Heart left ventricle (tissue), 16 donors: ENCODE data around the gene CHST11. TPM values are rescaled to one million over a fixed set of nuclear protein-coding genes. Genes with fewer than 3 reads are reported as not detected.
A peak's percentile ranks its signal among the peaks of the same experiment; 100 is the strongest.

Experiments
- ATAC-seq, 4 donors: fragments of 200-7000 bp; cut with Tn5 transposase; one replicate each; pipeline ENCODE4 v1.9.1; 2020 to 2022; ENCODE audit warnings: moderate library complexity in 4 of 4, mild to moderate bottlenecking in 3 of 4, moderate number of reproducible peaks in 1 of 4
- DNase-seq, 5 donors: peaks; one replicate each; pipeline ENCODE4 v3.0.0-alpha.2; 2020
- H3K27ac ChIP-seq, 12 donors: fragments of 200-600 bp; sonication (generic) in 4 of 12; one replicate each; pipeline versions ENCODE4 v1.5.0 to v1.8.0; 2016 to 2022; ENCODE audit warnings: mild to moderate bottlenecking in 2 of 12
- H3K27me3 ChIP-seq, 9 donors: fragments of 200-600 bp; sonication (generic) in 2 of 9; one replicate each; pipeline versions ENCODE4 v1.5.1 to v1.8.0; 2016 to 2022; ENCODE audit warnings: mild to moderate bottlenecking in 3 of 9
- H3K36me3 ChIP-seq, 9 donors: fragments of 200-600 bp; sonication (generic) in 2 of 9; one replicate each; pipeline versions ENCODE4 v1.5.0 to v1.8.0; 2018 to 2022; ENCODE audit warnings: mild to moderate bottlenecking in 2 of 9
- H3K4me1 ChIP-seq, 12 donors: fragments of 200-600 bp; sonication (generic) in 4 of 12; one replicate each; pipeline versions ENCODE4 v1.5.0 to v1.8.0; 2016 to 2022; ENCODE audit warnings: mild to moderate bottlenecking in 3 of 12
- H3K4me3 ChIP-seq, 12 donors: fragments of 200-600 bp; sonication (generic) in 4 of 12; one replicate each; pipeline versions ENCODE4 v1.5.0 to v1.8.0; 2017 to 2022; ENCODE audit warnings: mild to moderate bottlenecking in 9 of 12, moderate library complexity in 4 of 12
- H3K9me3 ChIP-seq, 12 donors: fragments of 200-600 bp; sonication (generic) in 4 of 12; one replicate each; pipeline versions ENCODE4 v1.5.0 to v1.8.0; 2016 to 2022; ENCODE audit warnings: mild to moderate bottlenecking in 1 of 12
- CTCF ChIP-seq, 12 donors: fragments of 200-600 bp; sonication (generic) in 4 of 12; IDR thresholded peaks; one replicate each; pipeline versions ENCODE4 v1.5.0 to v1.8.0; 2018 to 2022; ENCODE audit warnings: antibody characterized with exemption in 12 of 12, mild to moderate bottlenecking in 5 of 12
- POLR2A ChIP-seq, 2 donors: fragments of 450-650 bp; IDR thresholded peaks; one replicate each; pipeline ENCODE4 v1.6.1; 2017; ENCODE audit warnings: antibody characterized with exemption in 2 of 2, mild to moderate bottlenecking in 2 of 2, moderate library complexity in 2 of 2
- WGBS, 4 donors: extraction: QIAGEN DNeasy Blood & Tissue Kit in 2 of 4; methylation state at CpG; one replicate each; pipeline versions ENCODE4 v1.1.5 to v1.1.7; 2013 to 2018; 5-methylcytosine and 5-hydroxymethylcytosine counted together
- intact Hi-C, 10 donors: fragments of 100-400 bp; cut with DNase I; formaldehyde crosslinking; loops; one replicate each; pipeline versions ENCODE4 v1.11.1 to v1.14.2; 2022
- polyA plus RNA-seq, 2 donors: library from polyadenylated mRNA; stranded (reverse); fragments of 200-250 nt; gene quantifications; one replicate each; pipeline ENCODE4 v1.2.3, GENCODE V29; 2013
- total RNA-seq, 9 donors: library from RNA; depleted of rRNA in 2 of 9; stranded (reverse); fragments of >200 nt in 2 of 9; fragmentation: NEBNext Ultra II Directional in 3 of 9; extraction: Animal tissue kit (Norgen Biotek cat#: 25700) in 3 of 9; gene quantifications; one replicate each; pipeline versions ENCODE4 v1.1.0 to v1.2.4, GENCODE V29; 2016 to 2023
- donor health status: ischemic (EF 13 %, LVEDD 7.1; RV severe dilation, severe dysfunction).
- donor health status: healthy with polysubstance abuse.
- donor health status: DM: no; HTN: yes; CAD: no.
- donor health status: DM: no; HTN: no; CAD: no.
- donor health status: ischemic (EF 25% LVEDD 6.9; RV normal size, moderate dysfunction).
- donor health status: ischemic (EF 25% LVEDD 5.7; RV mildly dilated, moderate dysfunction).
- donor health status: healthy.
- donor health status: DM: yes; HTN: yes; CAD: no.
- donor health status: ischemic (EF 35%, LVEDD 5.7; RV mildly dilated, moderate dysfunction).
- donor health status: nonischemic (EF 11% LVEDD 7.7; RV severe dilation, severe dysfunction).
- donor health status: DM: yes; HTN: yes; CAD: no.
- donor health status: PGD.
- donor health status: ischemic (EF 29% LVEDD 5.4; RV normal size, mild dysfunction).
- donor health status: nonischemic (EF 23%, LVEDD 6.1; RV moderate dilation, normal function).

CHST11 gene
- total and polyA plus RNA-seq, 11 donors: 1.1 to 16.9 (median 3.4) TPM

- Histone ChIP-seq H3K4me1 (peaks cover 0 to 20% (median 0%) of the 10 kb centered on the region in 12 donors), H3K27me3 (no peaks in the 10 kb centered on the region), H3K9me3 (no peaks in the 10 kb centered on the region), H3K27ac (no peak overlapping the region), H3K4me3 (no peak overlapping the region), H3K36me3 (no peaks in the 10 kb centered on the region)
- no peak for DNase-seq
- TF ChIP-seq CTCF (IDR thresholded peaks at IDR 0.05) (no peak), POLR2A (IDR thresholded peaks at IDR 0.05) (no peak)
- intact Hi-C loops: no loop called here
- WGBS, 4 donors: 3 to 15% (median 8%) methylated on average over 1 of the region's 1 CpG
- ATAC-seq: no peak
These were observed 272.3 kb downstream of the CHST11 start for GRCh38 chr12:104729091-104729490.

GRCh38 chr12:104729610-104730446 is 273.1 kb downstream of the CHST11 start:
- DNase-seq: no peak
- intact Hi-C loops: loop anchor here in 2 of 10 donors (10.0 kb wide), 2 partner anchors 115 to 325 kb away; no protein-coding TSS in a partner anchor
- no peak for ATAC-seq
- Histone ChIP-seq H3K9me3 (no peaks in the 10 kb centered on the region), H3K4me1 (peaks cover 0 to 20% (median 0%) of the 10 kb centered on the region in 12 donors), H3K36me3 (no peaks in the 10 kb centered on the region), H3K27ac (no peak overlapping the region), H3K4me3 (no peak overlapping the region), H3K27me3 (no peaks in the 10 kb centered on the region)
- no peak for TF ChIP-seq CTCF (IDR thresholded peaks at IDR 0.05)
- TF ChIP-seq POLR2A (IDR thresholded peaks at IDR 0.05): no peak
- 84 to 91% (median 88%) methylated on average over 19 of the region's 19 CpGs for WGBS, 4 donors

GRCh38 chr12:104730763-104731162 is 274.0 kb downstream of the CHST11 start:
- TF ChIP-seq CTCF (IDR thresholded peaks at IDR 0.05) (no peak), POLR2A (IDR thresholded peaks at IDR 0.05) (no peak)
- no peaks in the 10 kb centered on the region for H3K36me3 ChIP-seq
- 79 to 85% (median 83%) methylated on average over 4 of the region's 4 CpGs for WGBS, 4 donors
- no peak for ATAC-seq
- H3K27ac ChIP-seq: no peak overlapping the region
- H3K4me3 ChIP-seq: no peak overlapping the region
- H3K9me3 ChIP-seq: no peaks in the 10 kb centered on the region
- peaks cover 0 to 24% (median 0%) of the 10 kb centered on the region in 12 donors for H3K4me1 ChIP-seq
- intact Hi-C loops: loop anchor here in 2 of 10 donors (10.0 kb wide), 2 partner anchors 114 to 324 kb away; no protein-coding TSS in a partner anchor
- H3K27me3 ChIP-seq: no peaks in the 10 kb centered on the region
- DNase-seq: no peak

DNA sequence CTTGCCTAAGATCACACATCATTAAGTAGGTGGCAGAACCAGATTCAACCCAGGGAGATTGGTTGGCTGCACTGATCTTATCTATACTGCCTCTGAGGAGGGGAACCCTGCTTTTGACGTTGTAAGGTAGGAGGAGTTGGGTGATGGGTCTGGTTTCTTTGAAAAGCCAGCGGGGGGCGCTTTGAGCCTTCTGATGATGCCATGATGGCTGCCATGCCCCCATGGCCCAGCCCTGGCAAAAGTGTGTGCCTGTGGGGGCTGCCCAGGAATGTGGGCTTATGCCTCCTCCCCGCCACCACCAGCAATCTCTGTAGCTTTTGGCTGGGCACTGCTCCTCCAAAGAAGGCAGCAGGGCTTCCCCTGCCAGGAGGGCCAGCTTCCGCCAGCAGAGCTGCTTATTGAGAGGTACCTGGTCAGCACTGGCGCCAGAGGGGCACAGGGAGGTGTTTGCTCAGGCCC is 277.0 kb downstream of the CHST11 start:
- Histone ChIP-seq H3K27me3 (no peaks in the 10 kb centered on the region), H3K4me3 (no peak overlapping the region), H3K9me3 (no peaks in the 10 kb centered on the region), H3K27ac (no peak overlapping the region), H3K36me3 (no peaks in the 10 kb centered on the region), H3K4me1 (peaks cover 0 to 24% (median 0%) of the 10 kb centered on the region in 12 donors)
- 72 to 81% (median 77%) methylated on average over 6 of the region's 6 CpGs for WGBS, 4 donors
- TF ChIP-seq CTCF (IDR thresholded peaks at IDR 0.05): peak in 5 of 12 donors; percentile 21 to 31 (median 27)
- no peak for TF ChIP-seq POLR2A (IDR thresholded peaks at IDR 0.05)
- no peak for DNase-seq
- peak in 3 of 4 donors; percentile 40 to 50 (median 42) for ATAC-seq
- intact Hi-C loops: loop anchor here in 2 of 10 donors (10.0 kb wide), 2 partner anchors 111 to 321 kb away; no protein-coding TSS in a partner anchor
